CD14-positive monocyte (primary cell): ENCODE results near the gene TRAPPC1. TPM values are rescaled to one million over a fixed set of nuclear protein-coding genes. Genes with fewer than 3 reads are reported as not detected.

Source experiments
- DNase-seq, 3 donors: peaks; one replicate each; pipeline ENCODE4 v3.0.0-alpha.2; 2011 to 2022
- H2AFZ ChIP-seq: 2 replicates; pipeline ENCODE4 v1.6.0; 2012; ENCODE audit warnings: mild to moderate bottlenecking, low read depth, low read length, inconsistent platforms; ENCODE audit not compliant: insufficient read depth, poor library complexity, severe bottlenecking
- H3K27ac ChIP-seq, 2 donors: 1 replicate in 1 of 2; 2 replicates in 1 of 2; pipeline ENCODE4 v1.5.1; 2012 to 2013; ENCODE audit warnings: low read length in 2 of 2, control low read depth in 1 of 2, inconsistent platforms in 1 of 2, low read depth in 1 of 2, mild to moderate bottlenecking in 1 of 2
- H3K27me3 ChIP-seq, 2 donors: one replicate each; pipeline versions ENCODE4 v1.6.0 to v1.6.1; 2011 to 2013; ENCODE audit warnings: low read length in 2 of 2; ENCODE audit not compliant: control insufficient read depth in 2 of 2, insufficient read depth in 2 of 2
- H3K36me3 ChIP-seq, 2 donors: replicated peaks in 1 of 2; 1 replicate in 1 of 2; 2 replicates in 1 of 2; pipeline versions ENCODE4 v1.5.1 to v1.6.1; 2012 to 2013; ENCODE audit warnings: low read length in 2 of 2, control low read depth in 1 of 2, inconsistent platforms in 1 of 2, mild to moderate bottlenecking in 1 of 2; ENCODE audit not compliant: insufficient read depth in 2 of 2, control insufficient read depth in 1 of 2
- H3K4me1 ChIP-seq, 2 donors: 1 replicate in 1 of 2; 2 replicates in 1 of 2; pipeline versions ENCODE4 v1.5.1 to v1.6.1; 2012 to 2013; ENCODE audit warnings: low read length in 2 of 2, control low read depth in 1 of 2, inconsistent platforms in 1 of 2, mild to moderate bottlenecking in 1 of 2, moderate library complexity in 1 of 2; ENCODE audit not compliant: insufficient read depth in 2 of 2, control insufficient read depth in 1 of 2
- H3K4me2 ChIP-seq: replicated peaks from 2 replicates; pipeline ENCODE3; 2012; ENCODE audit warnings: low read length, moderate library complexity, mild to moderate bottlenecking; ENCODE audit not compliant: poor library complexity, severe bottlenecking; ENCODE audit errors: extremely low read depth
- H3K4me3 ChIP-seq, 3 experiments: fragments of 200-600 bp in 1 of 3; sonication (generic) in 1 of 3; replicated peaks in 1 of 3; 1 replicate in 2 of 3; 2 replicates in 1 of 3; pipeline ENCODE4 v1.5.1; 2011 to 2013; ENCODE audit warnings: low read length in 3 of 3, mild to moderate bottlenecking in 3 of 3, control low read depth in 2 of 3, low read depth in 2 of 3, inconsistent platforms in 1 of 3, moderate library complexity in 1 of 3
- H3K79me2 ChIP-seq: 2 replicates; pipeline ENCODE4 v1.6.0; 2012; ENCODE audit warnings: mild to moderate bottlenecking, control low read depth, inconsistent platforms, low read length, moderate library complexity; ENCODE audit not compliant: insufficient read depth
- H3K9ac ChIP-seq: 2 replicates; pipeline ENCODE4 v1.6.0; 2017; ENCODE audit warnings: low read length, mild to moderate bottlenecking; ENCODE audit not compliant: insufficient read depth, poor library complexity, severe bottlenecking
- H3K9me3 ChIP-seq, 2 donors: replicated peaks in 1 of 2; 1 replicate in 1 of 2; 2 replicates in 1 of 2; pipeline versions ENCODE4 v1.5.1 to v1.6.1; 2012 to 2013; ENCODE audit warnings: low read length in 2 of 2, control low read depth in 1 of 2; ENCODE audit not compliant: control insufficient read depth in 1 of 2, insufficient read depth in 1 of 2
- H4K20me1 ChIP-seq: 2 replicates; pipeline ENCODE4 v1.6.0; 2012; ENCODE audit warnings: mild to moderate bottlenecking, low read length, control low read depth, moderate library complexity; ENCODE audit not compliant: insufficient read depth
- H3K27ac Mint-ChIP-seq, 7 donors: one replicate each; pipeline ENCODE4 v1.8.0; 2020; ENCODE audit warnings: mild to moderate bottlenecking in 7 of 7, mixed read lengths in 7 of 7, moderate library complexity in 6 of 7, inconsistent platforms in 2 of 7
- H3K27me3 Mint-ChIP-seq, 3 donors: one replicate each; pipeline ENCODE4 v1.8.0; 2021 to 2022; ENCODE audit warnings: low read depth in 3 of 3, mild to moderate bottlenecking in 3 of 3, mixed read lengths in 3 of 3, moderate library complexity in 3 of 3, inconsistent platforms in 1 of 3
- H3K36me3 Mint-ChIP-seq, 2 donors: one replicate each; pipeline ENCODE4 v1.8.0; 2020; ENCODE audit warnings: mixed read lengths in 2 of 2, inconsistent platforms in 1 of 2, mild to moderate bottlenecking in 1 of 2
- H3K4me1 Mint-ChIP-seq: one replicate; pipeline ENCODE4 v1.8.0; 2020; ENCODE audit warnings: mild to moderate bottlenecking, mixed read lengths
- H3K4me3 Mint-ChIP-seq, 2 donors: one replicate each; pipeline ENCODE4 v1.8.0; 2020; ENCODE audit warnings: mild to moderate bottlenecking in 2 of 2, mixed read lengths in 2 of 2, moderate library complexity in 1 of 2
- H3K9me3 Mint-ChIP-seq, 7 donors: one replicate each; pipeline ENCODE4 v1.8.0; 2020 to 2022; ENCODE audit warnings: mixed read lengths in 7 of 7, mild to moderate bottlenecking in 6 of 7, moderate library complexity in 6 of 7, inconsistent platforms in 2 of 7
- WGBS: methylation state at CpG from one replicate; pipeline ENCODE4 v1.1.5; 2013; ENCODE audit warnings: missing lambda C conversion rate; ENCODE audit not compliant: insufficient coverage; 5-methylcytosine and 5-hydroxymethylcytosine counted together
- intact Hi-C, 2 donors: fragments of 100-400 bp; cut with micrococcal nuclease; formaldehyde crosslinking; loops; one replicate each; pipeline versions ENCODE4 v1.15.0 to v1.15.1; 2023
- polyA minus RNA-seq: library from RNA; depleted of rRNA, polyadenylated mRNA; stranded (reverse); fragments of >200 nt; gene quantifications from 2 replicates; pipeline ENCODE4 v1.2.3, GENCODE V29; 2012
- polyA plus RNA-seq, 3 donors: library from polyadenylated mRNA; depleted of rRNA in 1 of 3; unstranded in 2 of 3; stranded (reverse) in 1 of 3; fragments of 300-500 nt in 2 of 3; fragments of >200 nt in 1 of 3; fragmentation: Illumina TruSeq in 2 of 3; gene quantifications; 1 replicate in 2 of 3; 2 replicates in 1 of 3; pipeline ENCODE4 v1.2.3, GENCODE V29; 2012 to 2021
- total RNA-seq, 12 experiments: library from RNA in 1 of 12; stranded (reverse) in 1 of 12; fragments of 120-200 nt in 1 of 12; gene quantifications; one replicate each; pipeline ENCODE4 v1.2.4 and lab custom pipeline; 2013 to 2026; ENCODE audit warnings: mixed read lengths in 6 of 12, inconsistent platforms in 1 of 12
- TF ChIP-seq, protein P1 (sequence below): fragments of 200-600 bp; IDR thresholded peaks from one replicate; pipeline ENCODE4 v1.8.0; 2022; ENCODE audit warnings: antibody characterized with exemption, mild to moderate bottlenecking

The TRAPPC1 gene, protein sequence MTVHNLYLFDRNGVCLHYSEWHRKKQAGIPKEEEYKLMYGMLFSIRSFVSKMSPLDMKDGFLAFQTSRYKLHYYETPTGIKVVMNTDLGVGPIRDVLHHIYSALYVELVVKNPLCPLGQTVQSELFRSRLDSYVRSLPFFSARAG
- total RNA-seq (2013) = 26.9 TPM
- polyA plus RNA-seq = 100 to 1,000 TPM; 172 to 266 (median 224) TPM
- polyA minus RNA-seq = 28.3 and 44.0 TPM in 2 replicates
- 1.6 to 10.7 (median 5.9) reads per million in 11 experiments for total RNA-seq (lab: John Stamatoyannopoulos, UW)

- Histone ChIP-seq H3K27me3 (no peaks in the 10 kb centered on the region), H3K4me1 (peaks cover 26 to 37% of the 10 kb centered on the region in 2 donors), H3K27ac (peak within 1 kb of the TSS; percentile 74 to 88), H2AFZ (peak within 1 kb of the TSS; percentile 87), H3K36me3 (peaks cover 15 to 44% of the 10 kb centered on the region in 2 donors), H3K4me3 (peak within 1 kb of the TSS; percentile 68 to 86 (median 85)), H3K4me2 (peak within 1 kb of the TSS; percentile 84), H3K79me2 (peaks cover 53% of the 10 kb centered on the region), H3K9ac (peak within 1 kb of the TSS; percentile 71), H4K20me1 (no peaks in the 10 kb centered on the region), H3K9me3 (no peaks in the 10 kb centered on the region)
- Mint-ChIP-seq H3K9me3 (peaks cover 0 to 2% (median 0%) of the 10 kb centered on the region in 7 donors), H3K27me3 (peaks cover 0 to 4% (median 1%) of the 10 kb centered on the region in 3 donors), H3K27ac (peak within 1 kb of the TSS; percentile 95 to 100 (median 99)), H3K4me3 (peak within 1 kb of the TSS; percentile 97 to 100), H3K4me1 (peaks cover 44% of the 10 kb centered on the region), H3K36me3 (peaks cover 35 to 52% of the 10 kb centered on the region in 2 donors)
- WGBS = under 1% methylated on average over 52 of the region's 55 CpGs
- intact Hi-C loops = loop anchor here in 1 of 2 donors (5.0 kb wide), 1 partner anchor 90 kb away; no protein-coding TSS in a partner anchor
- DNase-seq = peak; percentile 99 to 100 (median 100)
- TF ChIP-seq, protein P1, sequence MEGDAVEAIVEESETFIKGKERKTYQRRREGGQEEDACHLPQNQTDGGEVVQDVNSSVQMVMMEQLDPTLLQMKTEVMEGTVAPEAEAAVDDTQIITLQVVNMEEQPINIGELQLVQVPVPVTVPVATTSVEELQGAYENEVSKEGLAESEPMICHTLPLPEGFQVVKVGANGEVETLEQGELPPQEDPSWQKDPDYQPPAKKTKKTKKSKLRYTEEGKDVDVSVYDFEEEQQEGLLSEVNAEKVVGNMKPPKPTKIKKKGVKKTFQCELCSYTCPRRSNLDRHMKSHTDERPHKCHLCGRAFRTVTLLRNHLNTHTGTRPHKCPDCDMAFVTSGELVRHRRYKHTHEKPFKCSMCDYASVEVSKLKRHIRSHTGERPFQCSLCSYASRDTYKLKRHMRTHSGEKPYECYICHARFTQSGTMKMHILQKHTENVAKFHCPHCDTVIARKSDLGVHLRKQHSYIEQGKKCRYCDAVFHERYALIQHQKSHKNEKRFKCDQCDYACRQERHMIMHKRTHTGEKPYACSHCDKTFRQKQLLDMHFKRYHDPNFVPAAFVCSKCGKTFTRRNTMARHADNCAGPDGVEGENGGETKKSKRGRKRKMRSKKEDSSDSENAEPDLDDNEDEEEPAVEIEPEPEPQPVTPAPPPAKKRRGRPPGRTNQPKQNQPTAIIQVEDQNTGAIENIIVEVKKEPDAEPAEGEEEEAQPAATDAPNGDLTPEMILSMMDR = no peak
These were observed at the start of gene TRAPPC1, which contains the start of gene CNTROB for GRCh38 chr17:7931709-7932482. TRAPPC1 (minus strand) TSS chr17:7931946; CDS start chr17:7931829, 117 bp downstream. CNTROB (plus strand) TSS chr17:7932206; CDS start chr17:7933080, 874 bp downstream.

- no peak overlapping the region for H3K4me3 Mint-ChIP-seq
- intact Hi-C loops = no loop called here
These were observed 46.1 kb upstream of the TRAPPC1 start for GRCh38 chr17:7977805-7978204.

More at GRCh38 chr17:7977805-7978204, 46.1 kb upstream of the TRAPPC1 start:
- TF ChIP-seq, protein P1 = no peak
- H3K4me1 Mint-ChIP-seq = peaks cover 12% of the 10 kb centered on the region
- DNase-seq = no peak
- H3K9me3 ChIP-seq = peaks cover 23 to 30% of the 10 kb centered on the region in 2 donors
- no peaks in the 10 kb centered on the region for H3K36me3 ChIP-seq
- H2AFZ ChIP-seq = no peak overlapping the region
- no peaks in the 10 kb centered on the region for H3K27me3 ChIP-seq
- no peak overlapping the region for H3K4me2 ChIP-seq
- H3K27ac Mint-ChIP-seq = no peak overlapping the region
- peaks cover 4 to 5% of the 10 kb centered on the region in 2 donors for H3K36me3 Mint-ChIP-seq
- no CpG with 5 or more reads among the region's 5 CpGs for WGBS
- peaks cover 3 to 12% of the 10 kb centered on the region in 2 donors for H3K4me1 ChIP-seq
- H3K9me3 Mint-ChIP-seq = peaks cover 14 to 37% (median 26%) of the 10 kb centered on the region in 7 donors
- H3K27ac ChIP-seq = no peak overlapping the region
- peaks cover 0 to 2% (median 2%) of the 10 kb centered on the region in 3 donors for H3K27me3 Mint-ChIP-seq
- H3K79me2 ChIP-seq = no peaks in the 10 kb centered on the region
- no peak overlapping the region for H3K9ac ChIP-seq
- no peaks in the 10 kb centered on the region for H4K20me1 ChIP-seq
- H3K4me3 ChIP-seq = no peak overlapping the region
